ENCODE results near the gene ABLIM1.
"Not testable (repeated sequence)": the region's sequence is repeated elsewhere in the genome, so short reads cannot be mapped to it uniquely, and the experiment has no call there.

Gene ABLIM1

GRCh38 chr10:114697061-114697598, 39.1 kb upstream of the ABLIM1 start (continued):
- TF ChIP-seq HIC1 (tag by site-specific recombination; IDR thresholded peaks at IDR 0.05) = peak; percentile 51; the same call in 1 of the 2 replicates
- TF ChIP-seq ZNF830 (tag by site-specific recombination; IDR thresholded peaks at IDR 0.05; ENCODE audit: low read depth) = no peak
- TF ChIP-seq ZNF10 (tag by site-specific recombination; IDR thresholded peaks at IDR 0.05) = no peak
- peak; percentile 37; the same call in 1 of the 2 replicates for TF ChIP-seq ZBTB17 (tag by site-specific recombination; IDR thresholded peaks at IDR 0.05)
- TF ChIP-seq MZF1 (tag by site-specific recombination; IDR thresholded peaks at IDR 0.05; ENCODE audit: borderline replicate concordance) = peak; percentile 29; the same call in 1 of the 2 replicates
- TF ChIP-seq GLI4 (tag by site-specific recombination; IDR thresholded peaks at IDR 0.05) = no peak

GRCh38 chr10:114696301-114696700, 38.2 kb upstream of the ABLIM1 start:
- H3K4me3 ChIP-seq (ENCODE audit: low read depth, low read length); H3K9me3 ChIP-seq (ENCODE audit: control insufficient read depth, insufficient read depth, low read depth, low read length); POLR2A ChIA-PET; H3K36me3 ChIP-seq (ENCODE audit: control insufficient read depth in 2 of 2, insufficient read depth in 1 of 2, low read length in 2 of 2); H3K27ac ChIP-seq (ENCODE audit: extremely low read depth, low read depth, low read length): not testable (repeated sequence)
- CTCF ChIA-PET = interaction anchor here (1.6 to 2.9 kb wide), 3 partner anchors 14 to 90 kb away, joined by 3 to 12 read pairs (median 4); no protein-coding TSS in a partner anchor
- peaks cover 12% of the 10 kb centered on the region for H3K4me1 ChIP-seq (ENCODE audit: control insufficient read depth, insufficient read depth, low read length)

- ChIA-PET POLR2A (interaction anchor here (0.6 kb wide), 1 partner anchor 117 kb away, joined by 3 read pairs; no protein-coding TSS in a partner anchor), CTCF (interaction anchor here (0.6 to 4.4 kb wide), 30 partner anchors 10 to 391 kb away, joined by 3 to 57 read pairs (median 3); no protein-coding TSS in a partner anchor)
These were observed 36.7 kb upstream of the ABLIM1 start for GRCh38 chr10:114694752-114695151.

More at GRCh38 chr10:114694752-114695151, 36.7 kb upstream of the ABLIM1 start:
- 0 out of 2 replicates have a peak, but pooled peaks have one; percentile 12 for TF ChIP-seq CTCF (tag by site-specific recombination; IDR thresholded peaks at IDR 0.05)
- TF ChIP-seq, protein P1, sequence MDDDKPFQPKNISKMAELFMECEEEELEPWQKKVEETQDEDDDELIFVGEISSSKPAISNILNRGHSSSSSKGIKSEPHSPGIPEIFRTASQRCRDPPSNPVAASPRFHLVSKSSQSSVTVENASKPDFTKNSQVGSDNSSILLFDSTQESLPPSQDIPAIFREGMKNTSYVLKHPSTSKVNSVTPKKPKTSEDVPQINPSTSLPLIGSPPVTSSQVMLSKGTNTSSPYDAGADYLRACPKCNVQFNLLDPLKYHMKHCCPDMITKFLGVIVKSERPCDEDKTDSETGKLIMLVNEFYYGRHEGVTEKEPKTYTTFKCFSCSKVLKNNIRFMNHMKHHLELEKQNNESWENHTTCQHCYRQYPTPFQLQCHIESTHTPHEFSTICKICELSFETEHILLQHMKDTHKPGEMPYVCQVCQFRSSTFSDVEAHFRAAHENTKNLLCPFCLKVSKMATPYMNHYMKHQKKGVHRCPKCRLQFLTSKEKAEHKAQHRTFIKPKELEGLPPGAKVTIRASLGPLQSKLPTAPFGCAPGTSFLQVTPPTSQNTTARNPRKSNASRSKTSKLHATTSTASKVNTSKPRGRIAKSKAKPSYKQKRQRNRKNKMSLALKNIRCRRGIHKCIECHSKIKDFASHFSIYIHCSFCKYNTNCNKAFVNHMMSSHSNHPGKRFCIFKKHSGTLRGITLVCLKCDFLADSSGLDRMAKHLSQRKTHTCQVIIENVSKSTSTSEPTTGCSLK (tag by site-specific recombination; IDR thresholded peaks at IDR 0.05) = no peak
- TF ChIP-seq ZNF16 (tag by site-specific recombination; IDR thresholded peaks at IDR 0.05; ENCODE audit: low read depth) = no peak
- TF ChIP-seq, protein P2, sequence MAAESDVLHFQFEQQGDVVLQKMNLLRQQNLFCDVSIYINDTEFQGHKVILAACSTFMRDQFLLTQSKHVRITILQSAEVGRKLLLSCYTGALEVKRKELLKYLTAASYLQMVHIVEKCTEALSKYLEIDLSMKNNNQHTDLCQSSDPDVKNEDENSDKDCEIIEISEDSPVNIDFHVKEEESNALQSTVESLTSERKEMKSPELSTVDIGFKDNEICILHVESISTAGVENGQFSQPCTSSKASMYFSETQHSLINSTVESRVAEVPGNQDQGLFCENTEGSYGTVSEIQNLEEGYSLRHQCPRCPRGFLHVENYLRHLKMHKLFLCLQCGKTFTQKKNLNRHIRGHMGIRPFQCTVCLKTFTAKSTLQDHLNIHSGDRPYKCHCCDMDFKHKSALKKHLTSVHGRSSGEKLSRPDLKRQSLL (tag by site-specific recombination; IDR thresholded peaks at IDR 0.05) = peak; percentile 95
- TF ChIP-seq MZF1 (tag by site-specific recombination; IDR thresholded peaks at IDR 0.05; ENCODE audit: borderline replicate concordance) = no peak
- 0 out of 2 replicates have a peak, but pooled peaks have one; percentile 28 for TF ChIP-seq ZBTB17 (tag by site-specific recombination; IDR thresholded peaks at IDR 0.05)
- TF ChIP-seq TRIM28 (IDR thresholded peaks at IDR 0.05; ENCODE audit: borderline replicate concordance, low read length) = peak; percentile 27; the same call in 1 of the 2 replicates
- 0 out of 2 replicates have a peak, but pooled peaks have one; percentile 15 for TF ChIP-seq ZNF2 (tag by site-specific recombination; IDR thresholded peaks at IDR 0.05)
- TF ChIP-seq ZNF501 (tag by site-specific recombination; IDR thresholded peaks at IDR 0.05) = 0 out of 2 replicates have a peak, but pooled peaks have one; percentile 28
- TF ChIP-seq ZFP41 (tag by site-specific recombination; IDR thresholded peaks at IDR 0.05; ENCODE audit: borderline replicate concordance) = no peak
- peak; percentile 62 for TF ChIP-seq ZNF654 (tag by site-specific recombination; IDR thresholded peaks at IDR 0.05; ENCODE audit: low read depth)
- no peaks in the 10 kb centered on the region for H3K9me3 ChIP-seq (ENCODE audit: control insufficient read depth, insufficient read depth, low read depth, low read length)
- H3K4me1 ChIP-seq (ENCODE audit: control insufficient read depth, insufficient read depth, low read length) = peaks cover 13% of the 10 kb centered on the region
- H3K36me3 ChIP-seq (ENCODE audit: control insufficient read depth in 2 of 2, insufficient read depth in 1 of 2, low read length in 2 of 2) = no peaks in the 10 kb centered on the region
- H3K4me3 ChIP-seq (ENCODE audit: low read depth, low read length) = no peak overlapping the region
- no peak overlapping the region for H3K27ac ChIP-seq (ENCODE audit: extremely low read depth, low read depth, low read length)
